HG03196 (cell line): ENCODE measurements around the gene PDYN.

Experiments
- ATAC-seq: cut with Tn5 transposase; IDR thresholded peaks from one replicate; pipeline ENCODE4 v1.9.1; 2021; ENCODE audit not compliant: unreplicated experiment

PDYN gene

DNA sequence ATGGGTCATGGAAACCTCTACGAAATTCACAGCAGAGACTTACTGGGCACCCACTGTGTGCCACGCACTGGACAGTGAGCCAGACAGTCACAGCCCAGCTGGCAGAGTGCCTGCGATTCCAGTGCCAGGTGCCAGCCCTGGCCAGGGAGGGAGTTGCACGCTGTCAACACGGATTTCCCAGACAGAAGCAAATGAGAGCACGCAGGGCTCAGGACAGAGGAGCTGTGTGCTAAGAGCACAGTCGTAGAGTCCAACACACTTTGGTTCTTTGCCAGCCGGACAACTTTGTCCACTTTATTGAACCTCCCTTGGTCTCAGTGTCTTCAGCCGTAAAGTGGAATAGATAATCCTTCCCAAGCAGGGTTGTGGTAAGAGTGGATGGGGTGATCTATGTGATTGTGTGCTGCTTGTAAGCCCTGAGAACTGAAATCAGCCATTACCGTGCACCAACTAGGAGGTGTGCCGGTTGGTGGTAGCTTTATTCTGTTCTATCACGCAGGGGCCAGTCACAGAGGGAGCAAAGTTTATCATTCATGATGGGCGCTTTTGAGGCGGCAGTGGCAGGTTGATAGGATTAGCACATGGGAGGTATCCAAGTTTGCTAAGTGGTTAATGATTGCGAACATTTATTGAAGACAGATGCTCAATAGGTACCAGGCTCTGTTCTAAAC, 58.0 kb downstream of the PDYN start:
- ATAC-seq: no peak

DNA sequence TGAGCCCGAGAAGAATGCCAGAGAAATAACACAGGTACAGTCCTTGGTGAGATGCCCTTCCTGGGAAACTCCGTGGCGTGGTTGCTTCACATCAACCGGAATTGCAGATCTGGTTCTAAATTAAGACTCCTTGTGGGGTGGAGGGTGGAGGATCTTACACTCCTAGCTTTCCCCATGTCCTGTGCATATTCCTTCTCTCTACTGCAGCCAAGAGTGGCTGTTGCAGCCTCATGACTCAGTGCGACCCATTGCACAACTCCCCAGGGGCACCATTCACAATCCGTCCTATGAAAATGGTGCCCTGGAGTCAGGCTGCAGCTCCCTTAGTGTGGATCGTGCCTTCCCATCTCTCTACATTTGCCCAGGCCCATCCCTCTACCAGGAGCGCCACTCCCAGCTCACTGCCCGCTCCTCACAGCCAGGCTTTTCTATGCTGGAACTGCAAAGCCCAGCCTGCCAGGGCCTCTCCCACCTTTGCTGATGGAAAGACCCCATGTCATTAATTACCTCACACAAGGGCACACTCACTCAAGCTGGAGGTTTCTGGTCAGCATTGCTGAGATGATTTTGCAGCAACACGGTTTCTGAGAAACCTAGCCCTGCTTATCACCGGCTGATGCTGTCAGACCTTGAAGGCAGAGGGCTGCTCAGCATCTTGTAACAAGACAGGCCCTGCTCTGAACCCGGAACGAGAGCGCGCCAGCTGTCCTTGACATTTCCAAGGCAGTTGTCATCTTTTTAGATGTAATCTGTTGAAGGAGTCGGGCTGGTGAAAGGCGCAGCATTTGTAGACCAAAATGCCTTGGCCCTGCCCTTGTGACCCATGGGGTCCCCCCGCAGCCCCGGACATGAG, 58.9 kb downstream of the PDYN start:
- ATAC-seq: no peak

DNA sequence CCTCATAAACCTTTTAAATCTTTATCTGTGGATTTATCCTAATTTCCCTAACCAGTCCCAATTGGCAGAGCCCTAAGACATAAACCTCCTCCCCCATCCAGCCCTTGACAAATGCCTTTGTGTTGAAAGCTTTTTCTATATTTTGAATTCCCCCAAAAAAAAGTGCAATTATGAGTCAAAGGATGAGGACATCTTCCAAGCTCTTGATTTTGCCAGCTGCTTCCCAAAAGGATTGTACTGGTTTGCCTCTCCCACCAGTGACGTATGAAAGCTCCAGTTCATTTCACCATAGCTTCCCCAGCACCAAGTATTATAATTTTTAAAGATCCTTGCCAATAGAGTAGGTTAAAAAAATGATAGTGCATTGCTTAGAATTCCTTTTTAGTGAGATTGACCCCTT, 59.7 kb downstream of the PDYN start:
- no peak for ATAC-seq

DNA sequence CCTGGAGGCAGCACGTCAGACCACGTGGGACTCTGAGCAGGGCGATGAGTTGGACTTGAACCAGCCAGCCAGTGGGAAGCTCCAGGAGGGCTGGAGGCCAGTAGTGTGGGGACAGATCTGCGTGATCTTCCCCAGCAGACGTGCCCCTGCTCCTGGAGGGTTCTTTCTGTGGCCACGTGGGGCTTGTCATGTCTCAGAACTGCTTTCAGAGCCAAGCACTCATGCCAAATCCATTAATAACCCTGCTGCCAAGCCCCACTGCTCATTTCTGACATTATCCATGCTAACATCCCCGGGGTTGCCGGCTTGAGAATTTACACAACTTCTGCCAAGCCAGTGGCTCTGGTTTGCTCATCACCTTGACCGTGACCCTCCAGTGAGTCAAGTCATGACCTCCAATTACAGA, 60.4 kb downstream of the PDYN start:
- no peak for ATAC-seq

DNA sequence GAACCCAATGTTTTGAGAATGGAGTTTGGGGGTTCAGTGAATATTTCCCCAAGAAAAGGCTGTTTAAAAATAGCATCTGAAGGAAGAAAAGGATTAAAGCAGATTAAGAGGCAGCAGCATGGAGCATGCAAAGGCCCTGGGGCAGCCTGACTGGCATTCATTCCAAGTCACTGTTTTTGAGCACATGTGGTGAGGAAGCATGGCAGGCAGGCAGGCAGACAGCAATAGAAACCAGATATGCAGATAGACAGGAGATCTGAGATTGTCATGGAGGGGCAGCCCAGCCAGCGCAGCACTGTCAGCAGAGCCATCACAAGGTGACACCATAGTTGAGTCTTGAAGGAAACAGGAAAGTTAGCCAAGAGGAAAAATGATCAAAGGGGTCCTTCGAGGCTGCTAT, 60.9 kb downstream of the PDYN start:
- ATAC-seq: no peak

DNA sequence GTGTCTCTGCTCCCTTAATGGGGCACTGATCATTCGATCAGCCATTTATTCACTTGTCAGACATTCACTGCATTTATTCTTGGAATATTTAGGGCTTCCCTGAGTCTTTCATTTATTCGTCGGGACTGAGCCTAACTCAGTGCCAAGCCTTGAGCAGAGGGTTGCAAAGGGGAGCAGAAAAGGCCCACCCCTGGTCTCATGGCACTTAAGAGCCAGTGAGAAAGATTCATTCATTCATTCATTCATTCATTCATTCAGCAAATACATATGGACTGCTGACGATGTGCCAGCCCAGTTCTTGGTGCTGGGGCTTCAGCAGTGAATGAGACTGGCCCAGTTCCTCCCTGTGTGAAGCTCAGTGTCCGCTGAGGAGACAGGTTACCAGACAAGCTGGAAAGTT, 62.0 kb downstream of the PDYN start:
- no peak for ATAC-seq

DNA sequence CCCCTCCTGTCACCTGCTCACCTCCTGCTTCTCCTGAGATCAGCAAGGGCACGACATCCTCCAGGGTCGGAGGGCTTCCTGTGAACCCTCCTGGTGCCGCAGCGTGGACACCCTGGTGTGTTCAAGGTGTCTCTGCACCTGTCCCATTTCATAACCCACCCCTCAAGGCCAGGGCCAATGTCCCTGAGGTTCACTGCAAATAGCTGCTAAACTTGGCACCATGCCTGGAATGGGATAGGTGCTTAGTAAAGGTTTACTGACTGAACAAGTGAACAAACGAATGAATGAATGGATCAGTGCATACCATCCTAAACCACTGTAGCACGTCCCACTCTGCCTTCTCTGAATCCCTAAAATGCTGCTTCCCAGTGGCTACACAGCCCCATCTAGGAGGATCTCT, 63.7 kb downstream of the PDYN start:
- no peak for ATAC-seq

DNA sequence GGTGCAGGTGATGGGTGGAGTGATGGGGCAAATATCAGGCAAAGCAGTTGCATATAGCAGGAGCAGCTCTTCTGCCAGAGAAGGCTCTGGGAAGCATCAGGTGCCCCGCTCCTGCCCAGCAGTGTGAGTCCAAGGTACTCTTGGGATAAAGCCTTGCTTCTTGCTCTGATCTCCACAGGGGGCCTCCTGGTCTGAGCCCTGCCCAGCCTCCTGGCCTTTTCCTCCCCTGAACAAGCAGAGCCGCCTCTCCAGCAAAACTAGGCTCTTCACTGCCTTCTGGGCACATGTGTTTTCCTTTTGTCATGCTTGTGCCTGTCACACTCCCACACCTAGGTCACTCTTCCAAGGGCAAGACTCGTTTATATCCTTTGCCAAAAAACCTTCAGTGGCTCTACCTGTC, 64.4 kb downstream of the PDYN start:
- ATAC-seq: no peak

DNA sequence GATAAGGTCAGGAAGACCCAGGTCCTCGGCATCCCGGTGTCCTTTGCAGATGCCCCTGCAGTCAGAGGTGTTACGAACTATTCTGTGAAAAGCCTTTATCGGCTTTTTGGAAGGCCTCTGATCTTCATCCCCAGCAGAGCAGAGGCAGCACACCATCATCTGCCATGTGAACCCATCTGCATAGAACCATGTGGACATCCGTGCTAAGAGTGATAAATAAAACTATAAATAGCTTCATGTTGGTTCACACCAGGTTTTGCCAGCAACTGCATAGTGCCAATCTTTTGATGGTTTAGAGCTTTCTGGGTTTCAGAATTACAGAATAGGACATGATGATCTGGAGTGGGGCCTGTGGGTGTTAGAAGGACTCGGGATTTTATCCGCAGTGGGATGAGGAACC, 65.1 kb downstream of the PDYN start:
- ATAC-seq: no peak
